GM13977 (cell line): ENCODE measurements around the gene UMAD1.

Experiments
- DNase-seq: peaks from one replicate; pipeline ENCODE4 v3.0.0; 2012; ENCODE audit warnings: low spot score
- in situ Hi-C: fragments of 300-500 bp; cut with MboI; formaldehyde crosslinking; loops from one replicate; pipeline ENCODE4 v1.12.0; 2022; ENCODE audit warnings: low sequenced_read_pairs, low pct_unique_long_range_greater_than_20kb, mixed read lengths, inconsistent platforms; ENCODE audit not compliant: unreplicated experiment
- TF ChIP-seq, protein P1 (sequence below): IDR thresholded peaks from 2 replicates; pipeline ENCODE4 v1.5.1; 2012; ENCODE audit warnings: mild to moderate bottlenecking, control low read depth; ENCODE audit not compliant: insufficient read depth; ENCODE audit errors: extremely low read depth, missing control alignments

The UMAD1 gene

DNA sequence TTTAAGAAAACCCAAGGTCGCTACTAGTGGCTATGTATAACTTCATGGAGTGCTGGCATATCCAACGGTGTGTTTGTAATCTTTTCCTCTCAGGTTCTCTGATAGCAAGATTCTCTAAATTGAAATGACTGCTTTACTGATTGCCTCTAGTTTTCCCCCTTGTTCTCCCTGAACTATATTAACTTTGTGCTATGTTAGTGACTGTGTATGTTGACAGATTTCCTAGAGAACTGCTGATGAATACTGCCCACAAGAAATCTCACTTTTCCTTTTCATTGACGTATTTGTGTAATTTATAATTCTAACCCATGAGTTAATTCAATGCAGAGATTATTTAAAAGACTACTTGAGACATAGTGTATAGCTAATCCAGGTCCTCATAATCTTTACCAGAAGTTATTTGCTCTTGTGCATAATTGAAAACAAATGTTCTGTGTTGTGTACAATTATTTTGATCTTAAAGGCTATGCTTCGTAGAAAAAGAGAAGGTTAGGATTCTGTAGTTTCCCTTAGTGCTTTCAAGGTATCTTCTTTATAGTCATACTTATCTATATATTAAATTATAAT lies 257.5 kb downstream of the UMAD1 start:
- TF ChIP-seq, protein P1, sequence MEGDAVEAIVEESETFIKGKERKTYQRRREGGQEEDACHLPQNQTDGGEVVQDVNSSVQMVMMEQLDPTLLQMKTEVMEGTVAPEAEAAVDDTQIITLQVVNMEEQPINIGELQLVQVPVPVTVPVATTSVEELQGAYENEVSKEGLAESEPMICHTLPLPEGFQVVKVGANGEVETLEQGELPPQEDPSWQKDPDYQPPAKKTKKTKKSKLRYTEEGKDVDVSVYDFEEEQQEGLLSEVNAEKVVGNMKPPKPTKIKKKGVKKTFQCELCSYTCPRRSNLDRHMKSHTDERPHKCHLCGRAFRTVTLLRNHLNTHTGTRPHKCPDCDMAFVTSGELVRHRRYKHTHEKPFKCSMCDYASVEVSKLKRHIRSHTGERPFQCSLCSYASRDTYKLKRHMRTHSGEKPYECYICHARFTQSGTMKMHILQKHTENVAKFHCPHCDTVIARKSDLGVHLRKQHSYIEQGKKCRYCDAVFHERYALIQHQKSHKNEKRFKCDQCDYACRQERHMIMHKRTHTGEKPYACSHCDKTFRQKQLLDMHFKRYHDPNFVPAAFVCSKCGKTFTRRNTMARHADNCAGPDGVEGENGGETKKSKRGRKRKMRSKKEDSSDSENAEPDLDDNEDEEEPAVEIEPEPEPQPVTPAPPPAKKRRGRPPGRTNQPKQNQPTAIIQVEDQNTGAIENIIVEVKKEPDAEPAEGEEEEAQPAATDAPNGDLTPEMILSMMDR, result no peak
- no peak for DNase-seq
- in situ Hi-C loops, result no loop called here

DNA sequence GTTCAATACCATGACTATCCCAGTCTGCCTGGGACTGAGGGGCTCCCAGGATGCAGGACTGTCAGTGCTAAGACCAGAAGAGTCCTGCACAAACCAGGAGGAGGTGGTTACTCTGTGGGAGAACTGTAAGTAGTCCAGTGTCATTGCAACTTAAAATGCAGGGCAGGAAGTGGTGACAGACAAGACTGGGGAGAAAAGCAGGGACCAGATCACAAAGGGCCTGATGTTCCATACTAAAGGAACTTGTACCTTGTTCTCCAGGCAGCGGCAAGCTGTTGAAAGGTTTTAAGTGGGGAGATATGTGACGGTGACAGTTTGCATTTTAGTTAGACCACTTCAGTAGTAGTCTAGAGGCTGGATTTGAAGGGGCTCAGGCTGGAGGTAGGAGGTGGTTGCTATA lies 262.3 kb downstream of the UMAD1 start:
- DNase-seq, result no peak
- in situ Hi-C loops, result no loop called here
- TF ChIP-seq, protein P1, result no peak

DNA sequence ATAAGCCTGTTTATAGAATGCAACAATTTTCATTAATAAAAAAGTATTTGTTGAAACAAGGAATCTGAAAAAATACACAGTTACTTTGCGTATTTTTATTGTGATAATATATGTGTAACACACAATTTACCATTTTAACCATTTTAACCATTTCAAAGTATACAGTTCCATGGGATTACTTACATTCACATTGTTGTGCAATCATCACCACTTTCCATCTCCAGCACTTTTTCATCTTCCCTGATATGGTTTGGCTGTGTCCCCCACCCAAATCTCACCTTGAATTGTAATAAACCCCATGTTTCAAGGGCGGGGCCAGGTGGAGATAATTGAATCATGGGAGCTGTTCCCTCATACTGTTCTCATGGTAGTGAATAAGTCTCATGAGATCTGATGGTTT lies 266.8 kb downstream of the UMAD1 start:
- in situ Hi-C loops, result no loop called here
- TF ChIP-seq, protein P1, result no peak
- no peak for DNase-seq

DNA sequence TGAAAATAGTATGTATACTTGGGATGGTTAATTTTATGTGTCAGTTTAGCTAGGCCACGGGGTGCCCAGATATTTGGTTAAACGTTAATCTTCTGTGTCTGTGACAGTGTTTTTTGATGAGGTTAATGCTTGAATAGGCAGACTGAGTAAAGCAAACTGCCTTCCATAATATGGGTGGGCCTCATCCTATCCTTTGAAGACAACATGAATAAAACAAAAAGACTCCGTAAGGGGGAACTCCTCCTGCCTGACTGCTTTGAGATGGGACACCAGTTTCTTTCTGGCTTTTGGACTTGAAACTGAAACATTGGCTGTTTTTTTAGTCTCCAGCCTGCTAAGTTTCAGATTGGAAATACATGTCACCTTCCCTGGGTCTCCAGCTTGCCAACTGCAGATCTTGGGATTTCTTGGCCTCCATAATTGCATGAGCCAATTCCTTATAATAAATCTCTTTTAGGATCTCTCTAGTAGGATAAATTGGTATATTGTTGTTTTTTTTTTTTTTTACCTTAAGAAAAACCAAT lies 268.1 kb downstream of the UMAD1 start:
- in situ Hi-C loops, result no loop called here
- no peak for DNase-seq
- TF ChIP-seq, protein P1, result no peak

DNA sequence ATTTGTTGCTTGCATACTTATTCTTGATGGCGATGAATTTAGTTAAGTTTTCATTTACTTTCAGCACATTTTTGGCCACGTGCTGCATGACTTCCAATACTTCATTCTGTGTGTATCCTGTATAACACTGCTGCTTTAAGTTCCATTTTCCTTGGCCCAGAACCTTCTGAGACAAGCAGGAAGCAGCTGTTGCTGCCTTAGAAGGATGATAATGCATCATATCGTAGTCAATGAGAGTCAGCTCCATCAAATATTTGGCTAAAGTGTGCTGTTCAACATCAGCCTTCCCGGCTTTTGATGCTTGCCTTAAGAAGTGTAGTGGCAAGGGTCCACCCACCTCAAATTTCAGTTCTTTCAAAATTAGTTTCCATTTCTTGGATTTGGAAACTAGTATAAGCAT lies 268.8 kb downstream of the UMAD1 start:
- TF ChIP-seq, protein P1, result no peak
- DNase-seq, result no peak
- in situ Hi-C loops, result no loop called here

DNA sequence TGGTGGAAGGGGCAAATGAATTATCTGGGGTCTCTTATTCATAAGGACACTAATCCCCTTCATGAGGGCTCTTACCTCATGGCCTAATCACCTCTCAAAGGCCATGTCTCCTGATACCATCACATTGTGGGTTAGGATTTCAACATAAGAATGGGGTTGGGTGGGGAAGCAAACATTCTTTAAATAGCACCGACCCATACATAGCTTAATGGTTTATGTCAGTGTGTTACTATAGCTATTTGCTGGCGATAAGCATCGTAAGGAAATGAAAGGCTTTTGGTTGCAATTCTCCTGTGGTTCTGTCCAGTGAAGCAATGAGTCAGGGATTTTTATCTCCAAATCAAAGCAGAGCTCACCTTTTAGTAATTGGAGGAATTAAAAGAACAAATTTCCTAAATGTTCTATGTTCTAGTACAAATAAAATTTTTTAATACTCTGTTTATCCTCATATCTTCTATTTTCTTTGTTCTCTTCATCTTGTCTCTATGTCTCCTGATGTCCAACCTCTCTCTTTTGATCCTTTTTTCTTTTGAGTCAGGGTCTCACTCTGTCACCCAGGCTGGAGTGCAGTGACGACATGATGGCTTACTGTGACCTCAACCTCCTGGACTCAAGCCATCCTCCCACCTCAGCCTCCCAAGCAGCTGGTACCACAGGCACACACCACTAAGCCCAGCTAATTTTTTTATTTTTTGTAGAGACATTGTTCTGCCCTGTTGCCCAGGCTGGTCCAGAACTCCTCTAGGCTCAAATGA lies 271.0 kb downstream of the UMAD1 start:
- in situ Hi-C loops, result no loop called here
- TF ChIP-seq, protein P1, result no peak
- DNase-seq, result no peak
